GM12878 (cell line): ENCODE results near the gene ACADS. TPM values are rescaled to one million over a fixed set of nuclear protein-coding genes. Genes with fewer than 3 reads are reported as not detected.

Experiments used
- ATF2 ChIP-seq: IDR thresholded peaks from 2 replicates; pipeline ENCODE4 v1.6.1; 2012; ENCODE audit warnings: low read length, inconsistent platforms
- ATF7 ChIP-seq: fragments of 450-650 bp; IDR thresholded peaks from 2 replicates; pipeline ENCODE4 v1.6.1; 2016; ENCODE audit warnings: low read depth, mild to moderate bottlenecking
- BHLHE40 ChIP-seq, 2 experiments: fragments of 450-650 bp in 1 of 2; IDR thresholded peaks; 2 replicates each; pipeline ENCODE4 v1.6.1; 2011 to 2017; ENCODE audit warnings: low read depth in 2 of 2, borderline replicate concordance in 1 of 2, improper control_type of control experiment in 1 of 2, low read length in 1 of 2, mild to moderate bottlenecking in 1 of 2
- CREM ChIP-seq: IDR thresholded peaks from 2 replicates; pipeline ENCODE4 v1.6.1; 2014; ENCODE audit warnings: antibody characterized with exemption, low read depth
- CUX1 ChIP-seq: IDR thresholded peaks from 2 replicates; pipeline ENCODE4 v1.6.1; 2012; ENCODE audit warnings: improper control_type of control experiment, low read depth, low read length; ENCODE audit not compliant: insufficient replicate concordance
- HDGF ChIP-seq: fragments of 450-650 bp; IDR thresholded peaks from 2 replicates; pipeline ENCODE4 v1.6.1; 2016; ENCODE audit warnings: antibody characterized with exemption
- IKZF2 ChIP-seq, 2 experiments: fragments of 450-650 bp; IDR thresholded peaks; 2 replicates each; pipeline ENCODE4 v1.6.1; 2017; ENCODE audit warnings: mild to moderate bottlenecking in 2 of 2, moderate library complexity in 2 of 2
- JUND ChIP-seq: IDR thresholded peaks from 2 replicates; pipeline ENCODE4 v1.6.1; 2012; ENCODE audit warnings: low read depth, mild to moderate bottlenecking, low read length, improper control_type of control experiment, moderate library complexity
- MXI1 ChIP-seq: fragments of 150-350 bp; IDR thresholded peaks from 2 replicates; pipeline ENCODE4 v1.6.1; 2011; ENCODE audit warnings: low read depth, mild to moderate bottlenecking, inconsistent platforms, low read length, improper control_type of control experiment
- RELB ChIP-seq: fragments of 450-650 bp; IDR thresholded peaks from 2 replicates; pipeline ENCODE4 v1.6.1; 2017; ENCODE audit warnings: low read depth, mild to moderate bottlenecking, moderate library complexity
- SIX5 ChIP-seq: IDR thresholded peaks from 2 replicates; pipeline ENCODE4 v1.6.1; 2011; ENCODE audit warnings: mild to moderate bottlenecking, low read depth, low read length, moderate library complexity; ENCODE audit not compliant: severe bottlenecking
- SKIL ChIP-seq: fragments of 450-650 bp; IDR thresholded peaks from 2 replicates; pipeline ENCODE4 v1.6.1; 2017; ENCODE audit warnings: mild to moderate bottlenecking, low read depth, inconsistent platforms; ENCODE audit not compliant: poor library complexity, severe bottlenecking
- SMAD5 ChIP-seq: IDR thresholded peaks from 2 replicates; pipeline ENCODE4 v1.6.1; 2016; ENCODE audit warnings: antibody characterized with exemption, low read depth
- SP1 ChIP-seq: IDR thresholded peaks from one replicate; pipeline ENCODE4 v1.6.1; 2011; ENCODE audit warnings: low read depth, low read length
- SREBF1 ChIP-seq: IDR thresholded peaks from 2 replicates; pipeline ENCODE4 v1.6.1; 2012; ENCODE audit warnings: mild to moderate bottlenecking, low read length
- TBL1XR1 ChIP-seq: IDR thresholded peaks from 2 replicates; pipeline ENCODE4 v1.6.1; 2012; ENCODE audit warnings: low read depth, low read length, improper control_type of control experiment
- TCF12 ChIP-seq: IDR thresholded peaks from 2 replicates; pipeline ENCODE4 v1.6.1; 2011; ENCODE audit warnings: low read depth, mild to moderate bottlenecking, low read length
- WRNIP1 ChIP-seq: IDR thresholded peaks from 2 replicates; pipeline ENCODE4 v1.6.1; 2011; ENCODE audit warnings: low read depth, low read length, improper control_type of control experiment, borderline replicate concordance
- YBX1 ChIP-seq: fragments of 450-650 bp; IDR thresholded peaks from 2 replicates; pipeline ENCODE4 v1.6.1; 2016; ENCODE audit warnings: antibody characterized with exemption
- ZNF217 ChIP-seq: fragments of 450-650 bp; IDR thresholded peaks from 2 replicates; pipeline ENCODE4 v1.6.1; 2017; ENCODE audit warnings: antibody characterized with exemption, mild to moderate bottlenecking
- ZNF274 ChIP-seq: IDR thresholded peaks from one replicate; pipeline ENCODE4 v1.8.0; 2011; ENCODE audit not compliant: insufficient read length, insufficient read depth
- polyA plus RNA-seq, 11 experiments: library from polyadenylated mRNA; depleted of rRNA in 4 of 11; unstranded in 6 of 11; stranded (reverse) in 5 of 11; fragments of >200 nt; fragmentation: Nextera tagmentation in 4 of 11; fragmentation: Illumina TruSeq in 1 of 11; extraction: Ambion mirVana in 4 of 11; extraction: Trizol in 1 of 11; gene quantifications; 1 replicate in 1 of 11; 2 replicates in 10 of 11; pipeline versions ENCODE4 v1.2.1 to v1.2.3, GENCODE V29; 2011 to 2016; ENCODE audit warnings: inconsistent platforms in 2 of 11, missing spikeins in 2 of 11, low read depth in 1 of 11
- total RNA-seq, 4 experiments: library from RNA; depleted of rRNA in 3 of 4; stranded (reverse); fragments of >200 nt in 3 of 4; fragmentation: Illumina TruSeq in 1 of 4; extraction: Trizol in 1 of 4; gene quantifications; 2 replicates each; pipeline versions ENCODE4 v1.2.1 to v1.2.3, GENCODE V29; 2013 to 2021

The ACADS gene
- total and polyA plus RNA-seq, 10 of the 15 experiments (the other 5 are each of a cell fraction or from before 2014, with no cell fraction given) = 0.05 to 18.1 (median 10.2) TPM

- peak; percentile 98 for TF ChIP-seq ATF7
- TF ChIP-seq ZNF274 = no peak
- peak; percentile 52; the same call in 1 of the 2 replicates for TF ChIP-seq HDGF
- peak; percentile 91 for TF ChIP-seq RELB
- peak; percentile 100 for TF ChIP-seq YBX1
- TF ChIP-seq SIX5 = peak; percentile 29
- TF ChIP-seq ZNF217 = peak; percentile 39; the same call in 1 of the 2 replicates
- TF ChIP-seq WRNIP1 = no peak
- TF ChIP-seq JUND = peak; percentile 83
- TF ChIP-seq SMAD5 = no peak
- peak; percentile 78 to 79 for TF ChIP-seq BHLHE40 (IDR thresholded peaks at IDR 0.05; ENCODE audit: borderline replicate concordance in 1 of 2, low read depth in 2 of 2, low read length in 1 of 2)
- no peak for TF ChIP-seq SKIL
- no peak for TF ChIP-seq TBL1XR1
- peak in 1 of 2 experiments; percentile 11; a peak in 3 of 4 replicates for TF ChIP-seq IKZF2 (IDR thresholded peaks at IDR 0.05)
- peak; percentile 38; the same call in 1 of the 2 replicates for TF ChIP-seq SREBF1
- TF ChIP-seq CREM = peak; percentile 6; the same call in 1 of the 2 replicates
- peak; percentile 63; the same call in 1 of the 2 replicates for TF ChIP-seq TCF12
- peak; percentile 83; the same call in 1 of the 2 replicates for TF ChIP-seq MXI1
- peak; percentile 72 for TF ChIP-seq SP1
- peak; percentile 20; the same call in 1 of the 2 replicates for TF ChIP-seq ATF2
- TF ChIP-seq CUX1 = peak; percentile 90
Measured at GRCh38 chr12:120686151-120686689, 39.4 kb upstream of the ACADS start (continued).
